Activated naive CD8-positive, alpha-beta T cell (primary cell): Measurements from ENCODE around the gene EIF3L.

Source experiments
- H3K27ac Mint-ChIP-seq: one replicate; pipeline ENCODE4 v1.8.0; 2021; ENCODE audit warnings: mixed read lengths
- H3K27me3 Mint-ChIP-seq: one replicate; pipeline ENCODE4 v1.8.0; 2021; ENCODE audit warnings: mixed read lengths
- H3K36me3 Mint-ChIP-seq: one replicate; pipeline ENCODE4 v1.8.0; 2021; ENCODE audit warnings: mixed read lengths
- H3K4me1 Mint-ChIP-seq: one replicate; pipeline ENCODE4 v1.8.0; 2021; ENCODE audit warnings: low read depth, mixed read lengths
- H3K4me3 Mint-ChIP-seq: one replicate; pipeline ENCODE4 v1.8.0; 2021; ENCODE audit warnings: mild to moderate bottlenecking, mixed read lengths
- H3K9me3 Mint-ChIP-seq: one replicate; pipeline ENCODE4 v1.8.0; 2021; ENCODE audit warnings: low read depth, mixed read lengths

EIF3L gene

GRCh38 chr22:37827056-37827455, 22.2 kb upstream of the EIF3L start:
- Mint-ChIP-seq H3K4me1 (peaks cover 2% of the 10 kb centered on the region), H3K27me3 (peaks cover 4% of the 10 kb centered on the region), H3K36me3 (peaks cover 2% of the 10 kb centered on the region), H3K9me3 (no peaks in the 10 kb centered on the region), H3K27ac (no peak overlapping the region), H3K4me3 (no peak overlapping the region)

DNA sequence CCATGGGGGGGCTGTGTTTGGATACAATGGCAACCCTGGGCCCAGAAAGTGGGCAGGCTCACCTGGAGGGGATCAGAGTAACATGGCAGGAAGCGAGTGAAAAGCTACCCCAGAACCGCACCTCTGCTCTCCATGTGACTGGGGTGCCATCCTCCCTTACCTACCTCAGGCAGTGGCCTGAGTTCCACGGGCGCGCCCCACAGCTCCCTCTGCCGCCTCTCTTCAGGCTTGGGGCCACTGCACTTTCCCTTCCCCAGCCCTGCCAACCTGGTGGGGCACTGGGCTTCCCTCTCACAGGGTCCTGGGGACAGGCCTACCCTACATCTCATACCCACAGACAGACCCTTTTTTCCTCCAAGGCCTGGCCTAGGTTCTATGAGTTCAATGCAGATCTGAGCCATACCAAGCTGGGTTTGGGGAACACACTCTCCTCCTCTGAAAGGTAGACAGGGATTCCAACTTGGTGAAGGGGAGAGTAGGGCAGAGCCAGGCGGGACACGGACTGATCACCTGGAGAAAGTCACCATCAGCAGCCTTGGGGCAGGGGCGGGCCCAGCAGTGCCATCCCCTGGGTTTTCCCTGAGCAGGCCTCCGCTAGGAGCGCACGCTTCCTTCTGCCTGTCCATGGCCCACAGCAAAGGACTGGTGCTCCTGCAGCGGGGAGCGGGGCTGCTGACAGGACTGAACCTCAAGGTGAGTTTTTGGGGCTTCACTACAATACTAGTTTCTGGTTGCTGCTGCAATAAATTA, 19.0 kb upstream of the EIF3L start:
- Mint-ChIP-seq H3K27ac (no peak overlapping the region), H3K9me3 (no peaks in the 10 kb centered on the region), H3K4me1 (no peaks in the 10 kb centered on the region), H3K4me3 (no peak overlapping the region), H3K27me3 (no peaks in the 10 kb centered on the region), H3K36me3 (peaks cover 2% of the 10 kb centered on the region)

DNA sequence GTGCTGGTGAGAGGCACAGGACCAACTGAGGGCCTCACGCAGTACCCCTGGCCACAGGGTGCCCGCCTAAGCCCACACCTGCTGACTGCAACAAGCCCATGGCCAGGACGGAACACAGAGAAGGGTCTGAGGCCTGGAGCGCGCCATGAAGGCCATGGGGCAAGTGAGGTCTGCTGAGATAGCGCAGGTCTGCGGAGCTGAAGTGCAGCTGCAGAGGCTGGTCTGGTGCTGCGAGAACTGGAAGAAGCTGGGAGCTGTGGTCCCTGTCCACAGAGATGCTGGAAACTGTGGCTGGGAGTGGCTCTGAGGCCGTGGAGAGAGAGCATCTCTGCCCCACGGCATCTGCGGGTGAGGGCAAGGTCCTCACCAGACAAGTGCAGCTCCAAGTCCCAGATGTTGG, 17.7 kb upstream of the EIF3L start:
- Mint-ChIP-seq H3K27ac (no peak overlapping the region), H3K4me1 (no peaks in the 10 kb centered on the region), H3K36me3 (peaks cover 2% of the 10 kb centered on the region), H3K4me3 (no peak overlapping the region), H3K9me3 (no peaks in the 10 kb centered on the region), H3K27me3 (no peaks in the 10 kb centered on the region)

GRCh38 chr22:37832022-37832857, 17.0 kb upstream of the EIF3L start:
- no peaks in the 10 kb centered on the region for H3K9me3 Mint-ChIP-seq
- no peak overlapping the region for H3K27ac Mint-ChIP-seq
- peaks cover 2% of the 10 kb centered on the region for H3K36me3 Mint-ChIP-seq
- H3K4me1 Mint-ChIP-seq: no peaks in the 10 kb centered on the region
- H3K4me3 Mint-ChIP-seq: no peak overlapping the region
- no peaks in the 10 kb centered on the region for H3K27me3 Mint-ChIP-seq

- Mint-ChIP-seq H3K27ac (peak overlapping the region; percentile 68), H3K4me1 (peaks cover 12% of the 10 kb centered on the region), H3K36me3 (no peaks in the 10 kb centered on the region), H3K27me3 (no peaks in the 10 kb centered on the region), H3K4me3 (peak overlapping the region; percentile 77), H3K9me3 (no peaks in the 10 kb centered on the region)
Observed at GRCh38 chr22:37842015-37842793, 7.0 kb upstream of the EIF3L start.

DNA sequence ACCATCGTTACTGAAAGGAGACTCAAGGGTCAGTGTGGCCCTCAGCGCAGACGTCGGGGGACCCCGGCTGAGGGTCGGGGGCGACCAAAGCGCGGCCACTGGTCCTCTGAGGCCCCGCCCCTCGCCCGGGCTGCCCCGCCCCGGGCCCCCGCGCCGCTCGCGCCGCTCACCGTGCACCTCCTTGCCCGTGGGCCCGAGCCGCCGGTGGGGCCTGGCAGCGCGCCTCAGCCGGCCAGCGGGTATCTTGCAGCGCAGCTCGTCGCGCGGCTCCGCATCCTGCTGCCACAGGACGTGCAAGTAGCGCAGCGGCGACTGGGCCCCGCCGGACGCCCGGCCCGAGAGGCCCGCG, 5.5 kb upstream of the EIF3L start:
- H3K27ac Mint-ChIP-seq: peak overlapping the region; percentile 86

DNA sequence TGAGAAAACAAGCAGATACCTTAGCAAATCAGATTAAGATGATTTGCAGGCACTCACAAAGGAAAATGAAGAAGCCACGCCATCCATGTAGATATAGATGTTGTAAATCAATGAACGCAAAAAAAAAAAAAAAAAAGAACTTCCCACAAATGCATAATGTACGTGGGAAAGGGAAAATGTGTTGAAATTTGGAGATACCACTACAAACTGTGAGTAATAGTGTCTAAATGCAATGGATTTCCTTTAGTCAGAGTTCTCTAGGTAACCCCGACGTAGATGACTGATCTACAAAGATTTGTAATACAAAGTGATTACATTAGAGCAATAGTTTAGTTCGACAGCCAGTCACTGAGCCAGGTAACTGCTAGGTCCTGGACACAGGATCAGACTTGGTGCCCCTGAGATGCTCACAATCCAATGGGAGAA, 4.3 kb upstream of the EIF3L start:
- H3K36me3 Mint-ChIP-seq: peaks cover 3% of the 10 kb centered on the region
- no peaks in the 10 kb centered on the region for H3K27me3 Mint-ChIP-seq
- peak overlapping the region; percentile 68 for H3K27ac Mint-ChIP-seq
- H3K4me3 Mint-ChIP-seq: peak overlapping the region; percentile 82
- H3K4me1 Mint-ChIP-seq: peaks cover 27% of the 10 kb centered on the region
- peaks cover 3% of the 10 kb centered on the region for H3K9me3 Mint-ChIP-seq

More for the DNA sequence above, 5.5 kb upstream of the EIF3L start:
- peak overlapping the region; percentile 92 for H3K4me3 Mint-ChIP-seq
- peaks cover 3% of the 10 kb centered on the region for H3K9me3 Mint-ChIP-seq
- no peaks in the 10 kb centered on the region for H3K27me3 Mint-ChIP-seq
- peaks cover 20% of the 10 kb centered on the region for H3K4me1 Mint-ChIP-seq
- H3K36me3 Mint-ChIP-seq: peaks cover 2% of the 10 kb centered on the region

GRCh38 chr22:37846433-37846832, 2.8 kb upstream of the EIF3L start:
- H3K36me3 Mint-ChIP-seq: peaks cover 3% of the 10 kb centered on the region

DNA sequence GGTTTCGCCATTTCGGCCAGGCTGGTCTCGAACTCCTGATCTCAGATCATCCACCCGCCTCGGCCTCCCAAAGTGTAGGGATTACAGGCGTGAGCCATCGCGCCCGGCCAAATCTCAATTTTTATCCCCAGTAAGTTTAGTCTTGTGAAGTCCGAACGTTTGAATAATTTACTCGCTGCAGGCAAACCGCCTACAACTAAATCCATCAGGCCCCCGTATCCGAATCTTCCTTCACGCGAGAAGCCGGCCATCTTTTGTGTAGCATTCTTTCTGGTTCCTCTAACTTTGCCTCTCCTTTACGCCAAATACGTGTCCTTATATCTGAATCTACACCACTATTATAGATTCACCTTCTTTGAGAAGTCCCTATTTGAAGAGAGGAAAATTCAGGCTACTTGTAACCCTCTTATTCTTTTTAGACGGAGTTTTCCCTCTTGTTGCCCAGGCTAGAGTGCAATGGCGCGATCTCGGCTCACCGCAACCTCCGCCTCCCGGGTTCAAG, 581 bp upstream of the EIF3L start:
- Mint-ChIP-seq H3K4me1 (peaks cover 39% of the 10 kb centered on the region), H3K27ac (peak overlapping the region; percentile 99), H3K27me3 (no peaks in the 10 kb centered on the region), H3K4me3 (peak overlapping the region; percentile 92), H3K36me3 (peaks cover 3% of the 10 kb centered on the region), H3K9me3 (peaks cover 3% of the 10 kb centered on the region)

More at GRCh38 chr22:37846433-37846832, 2.8 kb upstream of the EIF3L start:
- H3K9me3 Mint-ChIP-seq: peaks cover 3% of the 10 kb centered on the region
- no peaks in the 10 kb centered on the region for H3K27me3 Mint-ChIP-seq
- peak overlapping the region; percentile 40 for H3K4me3 Mint-ChIP-seq
- H3K4me1 Mint-ChIP-seq: peaks cover 39% of the 10 kb centered on the region
- H3K27ac Mint-ChIP-seq: no peak overlapping the region

- Mint-ChIP-seq H3K27me3 (no peaks in the 10 kb centered on the region), H3K36me3 (peaks cover 9% of the 10 kb centered on the region), H3K4me3 (peak overlapping the region; percentile 92), H3K9me3 (peaks cover 3% of the 10 kb centered on the region), H3K27ac (peak overlapping the region; percentile 80), H3K4me1 (peaks cover 55% of the 10 kb centered on the region)
Observed at GRCh38 chr22:37850801-37851200, 1.6 kb downstream of the EIF3L start.

GRCh38 chr22:37852418-37852817, 3.2 kb downstream of the EIF3L start:
- Mint-ChIP-seq H3K36me3 (peaks cover 9% of the 10 kb centered on the region), H3K4me1 (peaks cover 57% of the 10 kb centered on the region), H3K27me3 (no peaks in the 10 kb centered on the region), H3K27ac (peak overlapping the region; percentile 22), H3K4me3 (no peak overlapping the region), H3K9me3 (peaks cover 3% of the 10 kb centered on the region)

DNA sequence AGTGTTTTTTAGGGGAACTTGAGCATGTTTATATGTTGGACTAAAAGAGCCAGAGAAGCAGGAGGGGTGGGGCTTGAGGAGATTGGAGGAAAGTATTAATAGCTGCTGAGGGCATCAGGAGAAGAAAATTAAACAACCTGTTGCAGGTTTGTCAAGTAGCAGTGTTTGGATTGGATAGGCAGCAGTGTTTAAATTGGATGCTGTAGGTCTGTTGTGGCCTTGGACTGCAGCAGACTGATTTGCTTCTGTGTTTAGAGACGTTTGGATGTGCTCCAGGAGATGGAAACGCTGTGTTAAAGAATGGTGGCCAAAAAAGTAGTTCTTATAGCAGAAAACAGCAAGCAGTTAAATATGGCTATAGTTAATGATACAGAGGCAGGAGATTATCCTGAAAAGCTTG, 5.7 kb downstream of the EIF3L start:
- no peaks in the 10 kb centered on the region for H3K9me3 Mint-ChIP-seq
- H3K4me3 Mint-ChIP-seq: no peak overlapping the region
- peaks cover 41% of the 10 kb centered on the region for H3K4me1 Mint-ChIP-seq
- H3K27me3 Mint-ChIP-seq: no peaks in the 10 kb centered on the region
- peak overlapping the region; percentile 38 for H3K27ac Mint-ChIP-seq
- peaks cover 7% of the 10 kb centered on the region for H3K36me3 Mint-ChIP-seq

GRCh38 chr22:37855462-37855861, 6.2 kb downstream of the EIF3L start:
- no peaks in the 10 kb centered on the region for H3K27me3 Mint-ChIP-seq
- no peak overlapping the region for H3K4me3 Mint-ChIP-seq

DNA sequence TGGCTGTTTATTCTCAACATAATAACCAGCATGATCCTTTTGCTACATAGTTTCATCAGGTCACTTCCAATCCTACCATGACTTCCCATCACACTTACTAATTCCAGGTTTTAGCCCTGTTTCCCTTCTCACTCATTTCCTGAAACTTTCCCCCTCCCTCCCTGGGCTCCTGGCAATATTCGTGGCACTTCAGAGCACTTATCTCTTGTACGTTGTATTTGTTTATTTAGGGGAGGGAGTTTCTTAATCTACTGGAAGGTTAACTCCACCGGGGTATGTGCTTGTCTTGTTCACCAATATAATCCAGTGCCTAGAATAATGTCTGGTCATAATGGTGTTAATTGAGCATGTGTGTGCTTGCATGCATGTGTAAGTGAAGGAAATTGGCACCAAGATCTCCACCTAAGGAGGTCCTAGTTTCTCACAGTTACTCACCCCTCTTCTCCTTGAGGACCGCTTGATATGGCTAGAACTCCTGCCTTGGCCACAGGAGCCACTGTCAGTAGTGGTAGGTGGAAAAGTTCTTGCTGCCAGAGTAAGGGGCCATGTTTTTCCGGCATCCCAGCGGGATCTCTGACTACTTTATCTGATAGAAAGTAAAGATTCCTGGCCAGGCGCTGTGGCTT, 11.7 kb downstream of the EIF3L start:
- Mint-ChIP-seq H3K27me3 (no peaks in the 10 kb centered on the region), H3K4me1 (peaks cover 13% of the 10 kb centered on the region), H3K4me3 (no peak overlapping the region), H3K27ac (no peak overlapping the region), H3K36me3 (no peaks in the 10 kb centered on the region), H3K9me3 (no peaks in the 10 kb centered on the region)

More at GRCh38 chr22:37855462-37855861, 6.2 kb downstream of the EIF3L start:
- Mint-ChIP-seq H3K36me3 (peaks cover 7% of the 10 kb centered on the region), H3K27ac (peak overlapping the region; percentile 11), H3K9me3 (no peaks in the 10 kb centered on the region), H3K4me1 (peaks cover 39% of the 10 kb centered on the region)
